ENCODE measurements around the gene CHST6.
A peak's percentile ranks its signal among the peaks of the same experiment; 100 is the strongest.
"Not testable (repeated sequence)": the region's sequence is repeated elsewhere in the genome, so short reads cannot be mapped to it uniquely, and the experiment has no call there.

CHST6 gene

GRCh38 chr16:75502916-75503605, 7.8 kb upstream of the CHST6 start:
- DNase-seq = no peak

GRCh38 chr16:75501820-75502219, 6.6 kb upstream of the CHST6 start:
- DNase-seq = not testable (repeated sequence)

GRCh38 chr16:75501359-75501758, 6.1 kb upstream of the CHST6 start:
- no peak for DNase-seq

GRCh38 chr16:75498605-75499322, 3.5 kb upstream of the CHST6 start:
- not testable (repeated sequence) for DNase-seq

GRCh38 chr16:75497558-75497957, 2.3 kb upstream of the CHST6 start:
- no peak for DNase-seq

- no peak for DNase-seq
These were observed 573 bp downstream of the CHST6 start for GRCh38 chr16:75494661-75495075.

- no peak for DNase-seq
These were observed 1.1 kb downstream of the CHST6 start for GRCh38 chr16:75494184-75494583.

GRCh38 chr16:75491876-75492275, 3.4 kb downstream of the CHST6 start:
- peak; percentile 32 for DNase-seq

- DNase-seq = no peak
These were observed 6.9 kb downstream of the CHST6 start for GRCh38 chr16:75488322-75488721.

- no peak for DNase-seq
These were observed 8.4 kb downstream of the CHST6 start for GRCh38 chr16:75486676-75487313.

- no peak for DNase-seq
These were observed 9.1 kb downstream of the CHST6 start for GRCh38 chr16:75486014-75486675.

- DNase-seq = no peak
These were observed 9.8 kb downstream of the CHST6 start for GRCh38 chr16:75485230-75486013.

- no peak for DNase-seq
These were observed 12.0 kb downstream of the CHST6 start for GRCh38 chr16:75483222-75483621.

GRCh38 chr16:75482434-75483205, 12.6 kb downstream of the CHST6 start:
- no peak for DNase-seq

GRCh38 chr16:75481475-75481874, 13.8 kb downstream of the CHST6 start:
- no peak for DNase-seq

- no peak for DNase-seq
These were observed 15.7 kb downstream of the CHST6 start for GRCh38 chr16:75479421-75479990.

GRCh38 chr16:75478480-75479345, 16.5 kb downstream of the CHST6 start:
- DNase-seq = no peak

GRCh38 chr16:75477680-75478473, 17.4 kb downstream of the CHST6 start:
- no peak for DNase-seq

GRCh38 chr16:75476817-75477216, 18.4 kb downstream of the CHST6 start:
- DNase-seq = no peak

Data from T1000 (cell line).